SHP77 (cell line): ENCODE data around the gene MAOA.
"Not testable (repeated sequence)": the region's sequence is repeated elsewhere in the genome, so short reads cannot be mapped to it uniquely, and the experiment has no call there.

Experiments
- DNase-seq, 2 experiments: peaks; one replicate each; lab custom pipeline; 2025; lab: John Stamatoyannopoulos, UW

The MAOA gene

DNA sequence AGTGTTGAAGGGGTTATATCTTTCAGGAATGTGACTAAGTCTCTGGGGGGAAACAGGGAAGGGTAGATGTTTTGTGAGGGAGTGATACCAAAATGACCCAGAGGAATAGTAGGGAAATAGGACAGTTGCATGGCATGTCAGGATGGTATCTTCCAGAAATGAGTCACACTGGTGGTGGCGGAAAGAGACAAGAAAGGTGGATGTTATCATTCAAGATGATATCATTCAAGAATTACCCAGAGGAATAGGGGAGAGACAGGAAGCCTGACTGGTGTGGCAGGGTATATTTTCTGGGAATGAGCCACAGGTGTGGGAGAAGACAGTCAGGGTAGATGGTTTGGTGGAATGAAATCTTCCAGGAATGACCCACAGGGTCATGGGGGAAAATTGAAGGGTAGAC lies 61.1 kb downstream of the MAOA start:
- DNase-seq, result no peak

DNA sequence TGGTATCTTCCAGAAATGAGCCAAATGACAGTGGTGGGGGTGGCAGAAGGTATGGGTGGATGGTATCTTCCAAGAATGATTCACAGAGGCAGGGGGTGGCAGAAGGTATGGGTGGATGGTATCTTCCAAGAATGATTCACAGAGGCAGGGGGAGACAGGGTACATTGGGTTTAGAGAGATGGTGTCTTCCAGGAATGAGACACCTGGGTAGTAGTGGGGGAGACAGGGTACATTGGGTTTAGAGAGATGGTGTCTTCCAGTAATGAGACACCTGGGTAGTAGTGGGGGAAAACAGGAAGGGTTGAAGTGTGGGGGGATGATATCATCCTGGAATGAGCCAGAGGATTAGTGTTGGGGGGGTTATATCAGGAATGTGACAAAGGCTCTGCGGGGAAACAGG lies 62.0 kb downstream of the MAOA start:
- DNase-seq, result no peak

DNA sequence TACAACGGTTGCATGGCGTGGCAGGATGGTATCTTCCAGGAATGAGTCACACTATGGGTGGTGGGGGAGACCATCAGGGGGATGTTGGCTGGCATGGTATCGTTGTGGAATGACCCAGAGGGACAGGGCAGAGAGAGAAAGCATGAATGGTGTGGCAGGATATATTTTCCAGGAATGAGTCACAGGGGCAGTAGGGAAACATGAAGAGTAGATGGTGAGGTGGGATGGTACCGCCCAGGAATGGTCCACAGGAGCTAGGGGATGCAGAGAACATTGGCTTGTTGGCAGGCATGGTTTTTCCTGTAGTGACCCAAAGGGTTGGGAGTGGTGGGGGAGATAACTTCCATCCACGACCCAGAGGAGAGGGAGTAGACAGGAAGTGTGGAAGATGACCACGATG lies 62.4 kb downstream of the MAOA start:
- no peak for DNase-seq

DNA sequence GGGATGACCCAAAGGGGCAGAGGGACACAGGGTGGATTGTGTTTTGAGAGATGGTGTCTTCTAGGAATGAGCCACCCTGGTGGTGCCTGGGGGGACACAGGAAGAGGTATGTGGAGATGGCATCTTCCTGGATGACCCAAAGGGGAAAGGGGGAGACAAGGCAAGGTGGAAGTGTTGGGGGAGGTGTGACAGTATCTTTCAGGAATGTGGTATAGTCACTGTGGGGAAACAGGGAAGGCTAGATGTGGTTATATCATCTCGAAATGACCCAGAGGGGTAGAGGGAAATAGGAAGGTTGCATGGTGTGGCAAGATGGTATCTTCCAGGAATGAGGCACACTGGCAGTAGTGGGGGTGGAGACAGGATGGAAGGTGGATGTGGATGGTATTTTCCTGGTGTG lies 62.9 kb downstream of the MAOA start:
- DNase-seq, result no peak

GRCh38 chrX:43720082-43720481 lies 64.0 kb downstream of the MAOA start:
- DNase-seq, result no peak

DNA sequence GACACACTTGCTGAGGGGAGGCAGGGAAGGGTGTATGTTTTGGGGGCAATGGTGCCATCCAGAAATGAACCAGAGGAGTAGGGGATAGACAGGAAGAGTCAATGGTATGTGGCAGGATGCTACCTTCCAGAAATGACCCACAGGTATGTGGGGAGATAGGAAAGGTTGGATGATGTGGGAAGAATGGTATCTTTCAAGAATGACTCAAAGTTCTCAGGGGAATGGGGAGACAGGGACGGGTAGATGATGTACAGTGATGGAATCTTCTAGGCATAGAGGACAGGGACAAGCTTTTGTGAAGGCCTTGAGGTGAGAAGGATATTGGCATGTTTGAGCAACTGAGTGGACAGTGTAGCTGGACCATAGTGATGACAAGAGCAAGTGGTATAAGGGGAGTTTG lies 64.9 kb downstream of the MAOA start:
- DNase-seq, result no peak

DNA sequence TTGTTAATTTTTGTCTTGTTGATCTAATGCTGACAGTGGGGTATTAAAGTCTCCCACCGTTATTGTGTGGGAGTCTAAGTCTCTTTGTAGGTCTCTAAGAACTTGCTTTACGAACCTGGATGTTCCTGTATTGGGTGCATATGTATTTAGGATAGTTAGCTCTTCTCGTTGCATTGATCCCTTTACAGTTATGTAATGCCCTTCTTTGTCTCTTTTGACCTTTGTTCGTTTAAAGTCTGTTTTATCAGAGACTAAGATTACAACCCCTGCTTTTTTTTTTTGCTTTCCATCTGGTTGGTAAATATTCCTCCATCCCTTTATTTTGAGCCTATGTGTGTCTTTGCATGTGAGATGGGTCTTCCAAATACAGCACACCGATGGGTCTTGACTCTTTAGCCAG lies 69.1 kb downstream of the MAOA start:
- not testable (repeated sequence) for DNase-seq

- DNase-seq, result peak in 1 of 2 experiments; percentile 4
These were observed 71.2 kb downstream of the MAOA start for GRCh38 chrX:43727254-43727653.

DNA sequence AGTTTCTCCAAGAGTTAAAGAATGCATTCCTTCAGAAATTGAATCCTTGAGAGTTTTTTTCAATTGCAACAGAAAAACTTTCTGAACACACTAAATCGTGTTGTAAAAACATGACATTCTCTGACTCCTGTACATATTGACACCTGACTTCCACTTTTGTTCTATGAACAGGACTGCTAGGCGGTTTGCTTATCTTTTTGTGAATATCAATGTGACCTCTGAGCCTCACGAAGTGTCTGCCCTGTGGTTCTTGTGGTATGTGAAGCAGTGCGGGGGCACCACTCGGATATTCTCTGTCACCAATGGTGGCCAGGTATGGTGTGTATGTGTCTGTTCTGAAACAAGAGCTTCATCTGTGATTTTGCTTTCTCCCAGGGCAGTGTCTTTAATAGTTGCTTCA lies 71.9 kb downstream of the MAOA start:
- no peak for DNase-seq

GRCh38 chrX:43728966-43729365 lies 72.9 kb downstream of the MAOA start:
- no peak for DNase-seq

DNA sequence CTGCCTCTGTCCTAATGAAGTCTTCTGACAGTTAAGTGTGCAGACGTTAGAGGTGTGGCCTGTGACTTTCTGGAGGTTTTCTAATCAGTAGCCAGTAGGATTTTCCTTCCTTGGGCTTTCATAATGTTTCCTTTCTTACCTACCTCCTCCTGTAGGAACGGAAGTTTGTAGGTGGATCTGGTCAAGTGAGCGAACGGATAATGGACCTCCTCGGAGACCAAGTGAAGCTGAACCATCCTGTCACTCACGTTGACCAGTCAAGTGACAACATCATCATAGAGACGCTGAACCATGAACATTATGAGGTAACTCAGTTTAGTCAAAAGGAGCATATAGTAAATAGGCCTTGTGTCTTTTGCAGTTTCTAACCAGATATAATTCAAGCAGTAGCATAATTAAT lies 75.0 kb downstream of the MAOA start:
- no peak for DNase-seq

- DNase-seq, result no peak
These were observed 77.6 kb downstream of the MAOA start for GRCh38 chrX:43733699-43734098.

GRCh38 chrX:43734444-43734843 lies 78.3 kb downstream of the MAOA start:
- no peak for DNase-seq

GRCh38 chrX:43735534-43735933 lies 79.4 kb downstream of the MAOA start:
- DNase-seq, result no peak

DNA sequence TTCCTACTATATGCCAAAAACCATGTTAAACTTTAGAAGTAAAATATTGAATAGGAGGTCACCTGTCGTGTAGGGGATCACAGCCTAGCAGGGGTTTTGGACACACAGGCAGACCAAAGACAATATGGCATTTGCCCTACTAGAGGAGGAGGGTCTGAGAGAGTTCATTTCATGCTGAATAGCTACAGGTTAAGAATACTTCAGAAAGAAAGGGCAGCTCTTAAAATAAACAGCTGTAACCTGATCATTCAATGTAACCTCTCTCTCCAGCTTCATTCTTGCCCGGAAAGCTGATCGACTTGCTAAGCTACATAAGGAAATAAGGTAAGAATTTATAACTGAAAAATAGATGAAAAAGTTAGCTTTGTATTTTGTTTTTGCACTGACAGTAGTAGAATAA lies 79.9 kb downstream of the MAOA start:
- DNase-seq, result no peak

GRCh38 chrX:43741843-43742573 lies 85.9 kb downstream of the MAOA start:
- DNase-seq, result no peak

GRCh38 chrX:43743100-43743822 lies 87.2 kb downstream of the MAOA start:
- DNase-seq, result no peak

- DNase-seq, result no peak
These were observed 88.2 kb downstream of the MAOA start for GRCh38 chrX:43744284-43744683.

DNA sequence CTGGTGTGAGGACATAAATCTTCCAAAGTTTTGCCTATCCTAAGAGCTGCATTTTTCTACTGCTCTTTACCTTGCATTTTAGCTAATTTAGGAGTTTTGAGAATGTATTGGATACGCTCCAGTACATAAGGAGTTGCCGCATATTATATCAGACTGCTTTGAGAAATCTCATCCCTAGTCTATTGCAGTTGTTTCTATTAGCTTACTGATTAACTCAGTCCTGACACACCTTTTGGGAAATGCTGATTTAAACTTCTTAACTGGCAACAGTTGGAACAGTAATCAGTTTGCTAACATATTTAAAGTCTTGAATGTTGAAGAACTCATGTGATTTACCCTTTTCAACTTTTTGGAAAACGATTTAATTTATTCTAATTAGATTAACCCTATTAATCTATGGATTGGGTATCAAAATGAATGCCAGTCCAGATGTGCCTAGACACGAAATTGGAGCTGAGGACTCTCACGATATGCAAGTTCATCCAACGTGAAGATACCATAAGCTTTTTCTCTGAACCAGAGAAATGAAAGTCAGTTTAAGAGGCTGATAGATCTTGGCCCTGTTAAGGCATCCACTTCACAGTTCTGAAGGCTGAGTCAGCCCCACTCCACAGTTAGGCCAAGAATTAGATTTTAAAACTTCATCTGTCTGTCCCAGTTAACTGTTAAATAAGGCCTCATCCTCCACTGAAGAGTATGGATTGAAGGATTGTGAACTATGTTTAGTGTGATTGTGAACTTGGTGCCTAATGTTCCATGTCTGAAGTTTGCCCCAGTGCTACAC lies 90.0 kb downstream of the MAOA start:
- no peak for DNase-seq

- no peak for DNase-seq
These were observed 91.4 kb downstream of the MAOA start for GRCh38 chrX:43747476-43747875.

GRCh38 chrX:43750248-43750676 lies 94.2 kb downstream of the MAOA start:
- peak; percentile 45 to 64 for DNase-seq

- DNase-seq, result no peak
These were observed 97.5 kb downstream of the MAOA start for GRCh38 chrX:43753637-43754036.

DNA sequence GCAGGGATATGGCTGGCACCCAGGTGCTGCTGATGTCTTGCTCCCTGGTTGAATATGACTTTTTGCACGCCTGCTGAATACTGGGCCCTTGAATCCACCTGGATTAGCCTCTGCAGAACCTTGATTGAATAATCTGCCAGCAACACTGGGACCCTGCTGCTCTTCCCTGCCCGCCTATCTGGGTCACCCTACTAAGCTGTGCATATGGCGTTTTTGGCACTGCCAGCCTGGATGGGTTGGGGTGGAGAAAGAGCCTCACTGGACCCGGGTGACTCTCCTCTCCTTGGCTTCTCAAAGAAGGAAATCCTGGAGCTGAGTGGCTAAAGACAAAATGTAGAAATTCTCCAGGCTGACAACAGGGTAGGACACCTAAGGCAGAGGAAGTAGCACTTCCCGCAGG lies 100.0 kb downstream of the MAOA start:
- no peak for DNase-seq
